HepG2 (cell line): ENCODE data around the gene BRMS1.

Source experiments
- ADNP ChIP-seq: sonication (generic); formaldehyde crosslinking; IDR thresholded peaks from 2 replicates; pipeline ENCODE4 v1.4.0; 2020; ENCODE audit warnings: missing genetic modification reagents
- MAZ ChIP-seq, 2 experiments: sonication (generic) in 1 of 2; formaldehyde crosslinking in 1 of 2; IDR thresholded peaks; 2 replicates each; pipeline versions ENCODE4 v1.5.0 to v1.6.1; 2012 to 2020; ENCODE audit warnings: low read depth in 2 of 2, mild to moderate bottlenecking in 2 of 2, borderline replicate concordance in 1 of 2, improper control_type of control experiment in 1 of 2, low read length in 1 of 2, missing genetic modification reagents in 1 of 2, moderate library complexity in 1 of 2
- SIN3A ChIP-seq: IDR thresholded peaks from 2 replicates; pipeline ENCODE4 v1.6.1; 2011; ENCODE audit warnings: low read depth, mild to moderate bottlenecking, control low read depth, low read length, borderline replicate concordance
- ZMYM2 ChIP-seq: sonication (generic); formaldehyde crosslinking; IDR thresholded peaks from 2 replicates; pipeline ENCODE4 v1.8.0; 2022; ENCODE audit warnings: mild to moderate bottlenecking, missing genetic modification reagents
- ZSCAN30 ChIP-seq: sonication (generic); formaldehyde crosslinking; IDR thresholded peaks from 2 replicates; pipeline ENCODE4 v1.5.0; 2020; ENCODE audit warnings: mild to moderate bottlenecking, missing genetic modification reagents
- TF ChIP-seq, protein P1 (sequence below): sonication (generic); formaldehyde crosslinking; IDR thresholded peaks from 2 replicates; pipeline ENCODE4 v1.4.0; 2020; ENCODE audit warnings: missing genetic modification reagents

DNA sequence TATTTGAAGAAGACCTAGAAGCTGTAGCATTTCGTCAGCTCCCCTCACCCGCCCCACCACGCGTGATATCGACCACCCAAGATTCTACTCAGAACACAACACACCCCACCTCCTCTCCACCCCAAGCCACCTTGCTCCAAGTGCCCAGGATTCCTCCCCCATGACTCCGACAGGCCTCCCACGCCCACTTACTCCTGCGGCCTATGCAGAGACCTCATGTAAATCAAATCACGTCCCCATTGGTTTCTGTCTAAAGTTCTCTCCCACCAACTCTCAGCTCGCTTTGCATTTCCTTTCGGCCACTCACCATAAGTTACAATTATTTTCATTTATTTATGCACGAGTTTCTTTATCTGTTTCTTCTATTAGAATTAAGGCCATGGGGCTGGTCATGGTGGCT lies 42.2 kb downstream of the BRMS1 start:
- TF ChIP-seq ZMYM2 (CRISPR knock-in tag) (no peak), ZSCAN30 (CRISPR knock-in tag) (no peak), ADNP (no peak), MAZ (IDR thresholded peaks at IDR 0.05; ENCODE audit: borderline replicate concordance, low read depth, low read length) (no peak), MAZ (CRISPR knock-in tag; IDR thresholded peaks at IDR 0.05; ENCODE audit: low read depth) (no peak), SIN3A (no peak)
- TF ChIP-seq, protein P1, sequence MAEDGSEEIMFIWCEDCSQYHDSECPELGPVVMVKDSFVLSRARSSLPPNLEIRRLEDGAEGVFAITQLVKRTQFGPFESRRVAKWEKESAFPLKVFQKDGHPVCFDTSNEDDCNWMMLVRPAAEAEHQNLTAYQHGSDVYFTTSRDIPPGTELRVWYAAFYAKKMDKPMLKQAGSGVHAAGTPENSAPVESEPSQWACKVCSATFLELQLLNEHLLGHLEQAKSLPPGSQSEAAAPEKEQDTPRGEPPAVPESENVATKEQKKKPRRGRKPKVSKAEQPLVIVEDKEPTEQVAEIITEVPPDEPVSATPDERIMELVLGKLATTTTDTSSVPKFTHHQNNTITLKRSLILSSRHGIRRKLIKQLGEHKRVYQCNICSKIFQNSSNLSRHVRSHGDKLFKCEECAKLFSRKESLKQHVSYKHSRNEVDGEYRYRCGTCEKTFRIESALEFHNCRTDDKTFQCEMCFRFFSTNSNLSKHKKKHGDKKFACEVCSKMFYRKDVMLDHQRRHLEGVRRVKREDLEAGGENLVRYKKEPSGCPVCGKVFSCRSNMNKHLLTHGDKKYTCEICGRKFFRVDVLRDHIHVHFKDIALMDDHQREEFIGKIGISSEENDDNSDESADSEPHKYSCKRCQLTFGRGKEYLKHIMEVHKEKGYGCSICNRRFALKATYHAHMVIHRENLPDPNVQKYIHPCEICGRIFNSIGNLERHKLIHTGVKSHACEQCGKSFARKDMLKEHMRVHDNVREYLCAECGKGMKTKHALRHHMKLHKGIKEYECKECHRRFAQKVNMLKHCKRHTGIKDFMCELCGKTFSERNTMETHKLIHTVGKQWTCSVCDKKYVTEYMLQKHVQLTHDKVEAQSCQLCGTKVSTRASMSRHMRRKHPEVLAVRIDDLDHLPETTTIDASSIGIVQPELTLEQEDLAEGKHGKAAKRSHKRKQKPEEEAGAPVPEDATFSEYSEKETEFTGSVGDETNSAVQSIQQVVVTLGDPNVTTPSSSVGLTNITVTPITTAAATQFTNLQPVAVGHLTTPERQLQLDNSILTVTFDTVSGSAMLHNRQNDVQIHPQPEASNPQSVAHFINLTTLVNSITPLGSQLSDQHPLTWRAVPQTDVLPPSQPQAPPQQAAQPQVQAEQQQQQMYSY (CRISPR knock-in tag) = no peak
